GM12865 (cell line): Measurements from ENCODE around the gene DCLRE1B.
"Not testable (repeated sequence)": the region's sequence is repeated elsewhere in the genome, so short reads cannot be mapped to it uniquely, and the experiment has no call there.

ENCODE experiments used
- DNase-seq: peaks from one replicate; pipeline ENCODE4 v3.0.0; 2010; ENCODE audit warnings: low read depth
- H3K4me3 ChIP-seq: 2 replicates; pipeline ENCODE4 v1.5.1; 2011; ENCODE audit warnings: mild to moderate bottlenecking, low read depth, low read length, control low read depth
- TF ChIP-seq, protein P1 (sequence below): IDR thresholded peaks from 2 replicates; pipeline ENCODE4 v1.5.1; 2011; ENCODE audit warnings: low read length, control low read depth, low read depth, inconsistent platforms; ENCODE audit not compliant: insufficient read depth; ENCODE audit errors: missing control alignments

Gene DCLRE1B

DNA sequence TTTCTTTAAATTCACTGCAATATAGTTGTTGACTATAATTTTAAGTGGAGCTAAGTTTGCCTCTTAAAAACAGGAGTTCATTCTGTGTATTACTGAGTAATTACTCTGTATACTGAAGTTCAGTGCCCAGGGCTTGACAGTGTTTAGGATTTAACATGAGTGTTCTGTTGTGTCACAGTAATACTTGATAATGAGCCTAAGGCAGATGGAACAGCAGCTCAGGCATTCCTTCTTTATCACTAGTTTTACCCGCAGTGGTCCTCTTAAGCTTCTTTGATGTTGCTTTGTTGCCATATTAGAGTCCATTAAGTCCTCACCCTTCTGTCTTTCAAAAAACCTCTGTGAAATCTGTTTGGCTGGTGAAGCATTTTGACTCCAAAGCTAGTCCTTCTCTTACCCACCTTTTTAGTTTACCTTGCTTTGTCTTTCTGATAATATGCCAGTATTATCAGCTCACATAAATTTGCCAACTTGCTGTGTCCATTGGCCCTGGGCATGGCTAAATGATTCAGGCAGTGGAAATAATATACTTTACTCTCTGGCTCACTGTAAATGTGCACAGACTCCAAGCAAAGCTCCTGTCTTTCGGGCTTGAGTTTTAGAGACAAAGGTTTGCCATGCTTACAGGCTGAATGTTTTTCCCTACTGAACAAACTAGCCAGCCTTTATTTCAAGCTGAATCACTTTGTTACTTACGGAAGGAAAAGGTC, 41.7 kb downstream of the DCLRE1B start:
- TF ChIP-seq, protein P1, sequence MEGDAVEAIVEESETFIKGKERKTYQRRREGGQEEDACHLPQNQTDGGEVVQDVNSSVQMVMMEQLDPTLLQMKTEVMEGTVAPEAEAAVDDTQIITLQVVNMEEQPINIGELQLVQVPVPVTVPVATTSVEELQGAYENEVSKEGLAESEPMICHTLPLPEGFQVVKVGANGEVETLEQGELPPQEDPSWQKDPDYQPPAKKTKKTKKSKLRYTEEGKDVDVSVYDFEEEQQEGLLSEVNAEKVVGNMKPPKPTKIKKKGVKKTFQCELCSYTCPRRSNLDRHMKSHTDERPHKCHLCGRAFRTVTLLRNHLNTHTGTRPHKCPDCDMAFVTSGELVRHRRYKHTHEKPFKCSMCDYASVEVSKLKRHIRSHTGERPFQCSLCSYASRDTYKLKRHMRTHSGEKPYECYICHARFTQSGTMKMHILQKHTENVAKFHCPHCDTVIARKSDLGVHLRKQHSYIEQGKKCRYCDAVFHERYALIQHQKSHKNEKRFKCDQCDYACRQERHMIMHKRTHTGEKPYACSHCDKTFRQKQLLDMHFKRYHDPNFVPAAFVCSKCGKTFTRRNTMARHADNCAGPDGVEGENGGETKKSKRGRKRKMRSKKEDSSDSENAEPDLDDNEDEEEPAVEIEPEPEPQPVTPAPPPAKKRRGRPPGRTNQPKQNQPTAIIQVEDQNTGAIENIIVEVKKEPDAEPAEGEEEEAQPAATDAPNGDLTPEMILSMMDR, result no peak
- H3K4me3 ChIP-seq, result no peak overlapping the region

DNA sequence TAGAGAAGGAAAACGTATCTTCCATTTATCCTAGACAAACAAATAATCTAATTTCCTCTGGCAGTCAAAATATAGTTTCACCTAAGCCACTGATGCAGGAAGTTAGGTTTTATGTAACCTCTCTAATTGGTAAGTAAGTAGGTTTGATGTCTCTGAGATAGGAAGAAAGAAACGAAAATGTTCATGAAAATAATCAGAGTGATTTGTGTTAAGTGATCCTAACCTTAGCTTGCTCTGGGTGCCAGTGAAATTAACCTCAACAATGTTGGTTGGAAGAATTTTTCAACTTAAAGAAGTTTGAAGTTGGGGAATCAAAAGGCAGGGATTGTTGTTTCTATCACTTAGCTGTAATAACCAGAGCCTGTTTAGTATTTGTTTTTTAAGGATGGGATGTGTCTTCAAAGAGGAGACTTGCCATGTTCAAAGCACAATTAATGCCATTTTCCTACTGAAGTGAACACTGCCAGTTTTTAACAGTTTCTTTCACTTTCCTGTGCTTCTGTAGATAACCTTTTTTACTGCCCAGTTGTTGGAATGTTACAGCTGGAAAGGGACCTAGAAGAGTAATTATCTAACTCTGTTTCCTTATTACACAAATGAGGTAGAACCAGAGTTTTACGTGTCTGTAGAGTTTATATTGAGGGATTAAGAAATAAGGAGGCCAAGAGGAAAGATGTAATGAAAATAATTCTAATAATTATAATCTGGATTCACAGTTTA, 42.4 kb downstream of the DCLRE1B start:
- no peak for DNase-seq
- no peak overlapping the region for H3K4me3 ChIP-seq

More for the DNA sequence above, 41.7 kb downstream of the DCLRE1B start:
- DNase-seq, result no peak

DNA sequence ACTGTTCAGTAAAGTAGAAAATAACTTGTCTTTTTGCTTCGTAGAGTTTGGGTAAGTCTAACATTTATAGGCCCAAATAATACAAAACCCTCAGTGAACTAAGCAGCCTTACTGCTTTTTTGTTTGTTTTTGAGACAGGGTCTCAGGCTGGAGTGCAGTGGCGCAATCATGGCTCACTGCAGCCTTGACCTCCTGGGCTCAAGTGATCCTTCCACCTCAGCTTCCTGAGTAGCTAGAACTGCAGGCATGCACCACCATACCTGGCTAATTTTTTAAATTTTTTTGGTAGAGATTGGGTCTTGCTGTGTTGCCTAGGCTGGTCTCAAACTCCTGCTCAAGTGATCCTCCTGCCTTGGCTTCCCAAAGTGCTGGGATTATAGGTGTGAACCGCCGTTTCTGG, 43.0 kb downstream of the DCLRE1B start:
- not testable (repeated sequence) for H3K4me3 ChIP-seq

More for the DNA sequence above, 42.4 kb downstream of the DCLRE1B start:
- TF ChIP-seq, protein P1, result no peak

DNA sequence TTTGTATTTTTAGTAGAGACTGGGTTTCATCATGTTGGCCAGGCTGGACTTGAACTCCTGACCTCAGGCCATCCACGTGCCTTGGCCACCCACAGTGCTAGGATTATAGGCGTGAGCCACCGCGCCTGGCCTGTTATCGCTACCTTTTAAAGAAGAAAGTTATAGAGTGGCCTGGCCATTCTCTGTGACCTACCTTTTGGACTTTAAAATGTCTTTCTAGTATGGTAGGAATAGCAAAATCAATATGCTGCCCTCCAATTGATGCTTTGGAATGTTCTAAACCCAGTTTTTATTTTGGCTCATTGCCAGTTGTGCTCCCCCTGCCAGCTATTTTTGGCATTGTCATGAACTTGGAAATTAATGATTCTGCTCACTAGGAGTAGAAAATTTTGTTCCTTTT, 43.9 kb downstream of the DCLRE1B start:
- H3K4me3 ChIP-seq, result no peak overlapping the region
- TF ChIP-seq, protein P1, result no peak
- no peak for DNase-seq

More for the DNA sequence above, 43.0 kb downstream of the DCLRE1B start:
- not testable (repeated sequence) for DNase-seq

DNA sequence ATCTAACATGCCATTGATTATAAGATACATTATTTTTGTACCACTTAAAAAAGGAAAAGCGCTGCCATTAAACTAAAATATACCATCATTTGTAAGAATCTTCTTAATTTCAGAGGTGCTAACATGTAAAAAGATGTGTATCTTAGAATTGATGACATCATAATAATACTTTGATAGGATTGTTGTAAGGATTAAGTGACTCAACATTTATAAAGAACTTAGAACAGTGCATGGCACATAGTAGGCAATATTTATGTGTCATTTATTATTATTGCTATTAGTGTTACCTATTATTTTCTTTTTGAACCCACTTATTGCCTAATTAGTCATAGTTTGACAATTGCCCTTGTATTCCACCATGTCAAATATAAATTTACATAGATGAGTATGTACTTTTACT, 45.8 kb downstream of the DCLRE1B start:
- TF ChIP-seq, protein P1, result no peak
- DNase-seq, result no peak
- no peak overlapping the region for H3K4me3 ChIP-seq

DNA sequence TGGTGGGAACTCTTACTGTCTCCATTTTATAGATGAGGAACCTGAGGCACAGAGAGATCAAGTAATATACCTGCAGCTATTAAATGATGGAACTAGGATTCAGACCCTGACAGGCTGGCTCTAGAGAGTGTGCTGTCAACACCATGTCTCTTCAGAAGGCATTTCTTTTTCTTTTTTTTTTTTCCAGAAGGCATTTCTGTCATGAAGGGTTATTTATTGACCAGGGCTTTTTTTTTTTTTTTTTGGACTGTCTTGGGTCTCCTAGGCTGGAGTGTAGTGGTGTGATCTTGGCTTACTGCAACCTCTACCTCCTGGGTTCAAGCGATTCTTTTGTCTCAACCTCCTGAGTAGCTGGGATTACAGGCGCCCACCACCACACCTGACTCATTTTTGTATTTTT, 46.6 kb downstream of the DCLRE1B start:
- no peak for DNase-seq
- TF ChIP-seq, protein P1, result no peak
- H3K4me3 ChIP-seq, result no peak overlapping the region

DNA sequence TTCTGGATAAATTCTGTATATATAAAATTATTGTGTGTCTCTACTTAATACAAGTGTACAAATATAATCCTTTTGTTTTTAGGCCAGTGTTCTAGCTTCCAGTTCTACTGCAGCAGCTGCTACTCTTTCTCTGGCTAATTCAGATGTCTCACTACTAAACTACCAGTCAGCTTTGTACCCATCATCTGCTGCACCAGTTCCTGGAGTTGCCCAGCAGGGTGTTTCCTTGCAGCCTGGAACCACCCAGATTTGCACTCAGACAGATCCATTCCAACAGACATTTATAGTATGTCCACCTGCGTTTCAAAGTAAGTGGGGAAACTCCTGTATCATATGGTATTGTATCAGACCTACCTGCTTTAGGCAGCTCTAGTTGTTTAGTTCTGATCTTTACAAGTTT, 52.9 kb downstream of the DCLRE1B start:
- TF ChIP-seq, protein P1, result no peak
- no peak for DNase-seq
- no peak overlapping the region for H3K4me3 ChIP-seq
